D721Med (cell line): ENCODE data around the gene STKLD1.
"Not testable (repeated sequence)": the region's sequence is repeated elsewhere in the genome, so short reads cannot be mapped to it uniquely, and the experiment has no call there.

Experiments
- DNase-seq: peaks from one replicate; pipeline ENCODE4 v3.0.0; 2011; ENCODE audit warnings: low spot score; ENCODE audit not compliant: insufficient read length
- FAIRE-seq: peaks from 2 replicates; lab custom pipeline; 2011; peaks lifted over from hg19 to GRCh38; lab: Jason Lieb, UNC
- TF ChIP-seq, protein P1 (sequence below): IDR thresholded peaks from 2 replicates; pipeline ENCODE4 v1.5.1; 2012; ENCODE audit warnings: mild to moderate bottlenecking, control low read depth; ENCODE audit not compliant: insufficient read depth; ENCODE audit errors: missing control alignments

STKLD1 gene

DNA sequence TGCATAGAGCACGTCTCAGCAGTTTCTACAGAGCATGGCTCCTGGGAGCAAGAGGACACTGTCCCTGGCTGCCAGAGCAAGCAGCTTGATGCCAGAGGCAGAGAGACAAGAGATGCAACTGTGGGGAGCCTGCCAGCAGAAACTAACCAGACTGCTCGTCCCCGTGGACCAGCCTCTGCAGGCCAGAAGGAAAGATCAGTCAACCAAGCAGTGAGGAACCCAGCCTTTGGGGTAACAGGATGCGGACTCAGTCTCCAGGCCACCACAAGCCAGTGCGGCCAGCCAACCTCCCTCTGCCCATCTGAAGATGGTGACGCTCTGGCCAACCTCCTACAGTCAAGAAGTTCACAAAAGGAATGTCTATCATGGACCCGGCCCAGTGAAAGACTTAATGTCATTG, 4.0 kb upstream of the STKLD1 start:
- DNase-seq (no peak), FAIRE-seq (no peak)
- TF ChIP-seq, protein P1, sequence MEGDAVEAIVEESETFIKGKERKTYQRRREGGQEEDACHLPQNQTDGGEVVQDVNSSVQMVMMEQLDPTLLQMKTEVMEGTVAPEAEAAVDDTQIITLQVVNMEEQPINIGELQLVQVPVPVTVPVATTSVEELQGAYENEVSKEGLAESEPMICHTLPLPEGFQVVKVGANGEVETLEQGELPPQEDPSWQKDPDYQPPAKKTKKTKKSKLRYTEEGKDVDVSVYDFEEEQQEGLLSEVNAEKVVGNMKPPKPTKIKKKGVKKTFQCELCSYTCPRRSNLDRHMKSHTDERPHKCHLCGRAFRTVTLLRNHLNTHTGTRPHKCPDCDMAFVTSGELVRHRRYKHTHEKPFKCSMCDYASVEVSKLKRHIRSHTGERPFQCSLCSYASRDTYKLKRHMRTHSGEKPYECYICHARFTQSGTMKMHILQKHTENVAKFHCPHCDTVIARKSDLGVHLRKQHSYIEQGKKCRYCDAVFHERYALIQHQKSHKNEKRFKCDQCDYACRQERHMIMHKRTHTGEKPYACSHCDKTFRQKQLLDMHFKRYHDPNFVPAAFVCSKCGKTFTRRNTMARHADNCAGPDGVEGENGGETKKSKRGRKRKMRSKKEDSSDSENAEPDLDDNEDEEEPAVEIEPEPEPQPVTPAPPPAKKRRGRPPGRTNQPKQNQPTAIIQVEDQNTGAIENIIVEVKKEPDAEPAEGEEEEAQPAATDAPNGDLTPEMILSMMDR, result no peak

DNA sequence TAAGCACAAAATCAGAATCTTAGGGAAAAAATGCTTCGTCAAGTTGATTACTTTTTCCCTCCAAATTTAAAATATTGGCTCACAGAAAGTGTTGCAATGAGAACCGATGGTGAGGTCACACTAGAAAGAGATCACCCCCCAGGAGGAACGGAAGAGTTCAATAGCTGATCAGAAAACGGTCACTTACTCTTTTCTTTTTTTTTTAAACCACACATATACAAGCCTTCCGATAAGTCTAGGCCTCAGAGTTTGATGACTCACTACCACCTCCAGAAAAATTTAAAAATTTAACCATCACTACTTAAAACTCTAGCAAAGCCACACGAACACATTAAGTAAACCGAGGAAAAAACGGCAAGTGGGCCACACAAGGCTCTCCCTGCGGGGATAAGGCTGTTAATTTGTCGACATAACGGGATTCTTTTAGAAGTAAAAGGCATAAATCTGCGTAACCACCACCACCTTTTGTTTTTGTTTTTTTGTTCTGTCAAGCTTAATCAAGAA, 1.5 kb upstream of the STKLD1 start:
- DNase-seq, result no peak
- no peak for FAIRE-seq
- TF ChIP-seq, protein P1, result no peak

DNA sequence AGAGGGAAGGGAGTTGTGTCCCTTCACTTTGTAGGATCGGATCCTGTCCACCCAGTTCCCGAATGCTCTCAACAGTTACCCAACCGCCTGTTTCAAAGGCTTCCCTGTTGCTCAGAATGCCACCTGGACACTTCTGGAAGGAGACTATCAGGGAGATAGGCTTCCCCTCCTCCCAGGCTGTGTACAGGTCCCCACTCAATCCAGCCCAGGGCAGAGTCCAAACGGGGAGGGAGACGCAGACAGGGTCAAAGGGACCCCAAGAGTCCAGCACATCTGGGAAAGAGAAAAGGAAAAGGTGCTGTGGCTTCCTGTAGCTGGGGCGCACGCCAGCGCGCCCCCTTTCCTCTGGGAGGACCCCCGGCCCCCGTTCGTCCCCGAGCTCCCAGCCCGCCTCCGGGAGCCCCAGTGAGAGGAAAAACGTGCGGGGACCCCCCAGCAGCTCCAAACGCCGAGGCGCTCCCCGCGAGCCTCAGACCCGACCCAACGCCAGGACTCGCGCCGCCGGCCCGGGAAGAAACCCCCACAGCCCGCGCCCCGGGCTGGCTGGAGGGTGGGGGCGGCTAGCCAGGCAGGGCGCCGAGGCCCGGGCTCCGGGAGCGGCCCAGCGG, 946 bp upstream of the STKLD1 start:
- DNase-seq (no peak), FAIRE-seq (no peak)
- TF ChIP-seq, protein P1, result peak; percentile 1

DNA sequence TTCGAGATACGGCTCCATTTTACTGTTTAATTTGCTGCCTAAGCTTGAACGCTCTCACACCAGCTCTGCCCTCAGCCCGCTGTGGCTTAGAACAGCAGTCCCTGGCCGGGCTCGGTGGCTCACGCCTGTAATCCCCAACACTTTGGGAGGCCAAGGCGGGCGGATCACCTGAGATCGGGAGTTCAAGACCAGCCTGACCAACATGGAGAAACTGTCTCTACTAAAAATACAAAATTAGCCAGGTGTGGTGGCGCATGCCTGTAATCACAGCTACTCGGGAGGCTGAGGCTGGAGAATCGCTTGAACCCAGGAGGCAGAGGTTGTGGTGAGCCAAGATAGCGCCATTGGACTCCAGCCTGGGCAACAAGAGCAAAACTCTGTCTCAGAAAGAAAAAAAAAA, 1.1 kb downstream of the STKLD1 start:
- FAIRE-seq, DNase-seq: not testable (repeated sequence)

DNA sequence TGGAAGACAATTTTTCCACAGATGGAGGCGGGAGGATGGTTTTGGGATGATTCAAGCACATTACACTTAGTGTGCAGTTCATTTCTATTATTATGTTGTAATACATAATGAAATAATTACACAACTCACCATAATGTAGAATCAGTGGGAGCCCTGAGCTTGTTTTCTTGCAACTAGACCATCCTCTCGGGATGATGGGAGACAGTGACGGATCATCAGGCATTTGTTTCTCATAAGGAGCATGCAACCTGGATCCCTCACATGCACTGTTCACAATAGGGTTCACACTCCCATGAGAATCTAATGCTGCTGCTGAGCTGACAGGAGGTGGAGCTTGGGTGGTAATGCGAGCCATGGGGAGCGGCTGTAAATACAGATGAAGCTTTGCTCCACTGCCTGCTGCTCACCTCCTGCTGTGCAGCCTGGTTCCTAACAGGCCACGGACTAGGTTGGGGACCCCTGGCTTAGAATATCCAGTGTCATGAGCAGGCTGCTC, 1.6 kb downstream of the STKLD1 start:
- FAIRE-seq, result no peak
- DNase-seq, result no peak
- TF ChIP-seq, protein P1, result no peak

DNA sequence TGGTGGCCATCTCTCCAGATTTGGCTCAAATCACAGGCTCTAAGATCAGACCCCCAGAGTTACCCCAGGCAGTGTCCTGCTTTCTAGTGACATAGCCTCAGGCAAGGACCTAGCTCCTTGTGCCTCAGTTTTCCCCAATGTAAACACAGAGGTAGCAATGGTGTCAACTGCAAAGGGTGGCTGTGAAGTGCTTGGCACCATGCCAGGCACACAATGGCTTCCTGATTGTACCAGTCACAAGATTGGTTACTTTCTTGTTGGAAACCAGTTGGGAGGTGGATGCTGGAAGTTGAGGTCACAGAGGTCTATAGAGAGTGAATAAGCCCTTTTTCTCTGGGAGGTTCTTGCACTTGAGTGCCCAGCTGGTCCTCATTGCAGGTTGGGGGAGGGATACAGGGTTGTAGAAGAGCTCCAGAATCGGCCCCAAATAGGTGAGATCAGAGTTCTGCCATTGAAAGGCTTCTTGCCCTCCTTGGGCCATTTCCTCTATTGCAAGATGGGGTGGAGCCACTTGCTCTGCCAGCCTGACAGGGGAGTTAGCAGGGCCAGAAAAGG, 2.3 kb downstream of the STKLD1 start:
- no peak for FAIRE-seq
- TF ChIP-seq, protein P1, result no peak

DNA sequence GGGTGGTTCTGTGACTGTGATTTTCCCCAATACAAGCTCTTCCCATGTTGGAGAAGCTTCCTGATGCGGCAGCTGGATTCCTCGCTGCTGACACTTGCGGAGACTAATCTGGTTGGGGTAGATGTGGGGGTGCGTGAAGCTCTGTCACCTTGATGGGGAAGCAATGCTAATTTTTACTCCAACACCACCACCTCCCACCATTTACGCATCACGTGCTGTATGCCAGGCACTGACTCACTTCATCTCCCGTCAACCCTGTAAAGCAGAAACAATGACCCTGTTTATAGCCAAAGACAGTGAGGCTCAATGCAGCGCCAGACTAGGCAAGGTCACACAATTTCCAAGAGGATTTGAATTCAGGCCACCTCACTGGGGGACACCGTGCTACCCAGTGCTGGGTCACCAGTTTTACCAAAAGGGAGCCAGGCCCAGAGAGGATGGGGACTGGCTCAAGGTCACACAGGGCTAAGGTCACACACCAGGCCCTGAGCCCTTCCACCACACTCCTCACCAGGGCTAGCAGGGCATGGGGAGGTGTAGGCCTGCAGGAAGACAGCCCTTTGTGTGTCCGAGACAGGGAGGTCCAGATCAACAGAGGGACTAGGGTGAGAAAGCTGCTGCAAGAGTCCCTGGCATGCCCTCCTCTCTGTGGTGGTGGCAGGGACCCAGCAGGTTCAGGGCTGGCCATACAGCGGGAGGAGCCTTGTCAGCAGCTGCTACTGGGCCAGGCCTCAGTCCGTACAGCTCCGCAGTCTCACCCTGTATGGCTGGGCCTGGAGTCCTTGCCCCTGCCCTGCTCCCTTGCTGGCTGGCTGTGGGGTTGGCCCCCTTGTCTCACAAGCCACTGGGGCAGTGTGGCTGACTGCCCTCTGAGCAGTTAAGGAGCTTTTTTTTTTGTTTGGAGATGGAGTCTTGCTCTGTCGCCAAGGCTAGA, 3.3 kb downstream of the STKLD1 start:
- no peak for DNase-seq
- no peak for FAIRE-seq
- TF ChIP-seq, protein P1, result no peak

More for the DNA sequence above, 2.3 kb downstream of the STKLD1 start:
- no peak for DNase-seq
